ENCODE data around the gene RAP1GAP2.

Gene RAP1GAP2

DNA sequence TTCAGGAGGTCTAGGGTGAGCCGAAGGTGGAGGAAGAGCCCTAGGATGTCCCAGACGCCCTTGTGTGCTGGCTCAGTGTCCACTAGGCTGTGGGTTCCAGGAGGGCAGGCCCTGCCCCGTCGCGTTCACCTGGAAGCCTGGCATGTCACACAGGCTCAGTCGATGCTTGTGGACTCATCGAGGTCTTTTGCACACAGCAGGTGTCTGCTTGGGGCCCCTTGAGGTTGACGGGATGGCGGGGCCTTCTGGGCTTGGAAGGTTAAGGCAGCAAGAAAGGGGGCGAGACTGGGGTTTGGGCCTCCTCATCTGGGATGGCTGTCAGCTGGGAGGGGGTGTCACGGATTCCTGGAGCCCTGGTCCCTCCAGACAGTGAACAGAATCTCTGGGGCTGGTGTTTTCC, 1.9 kb downstream of the RAP1GAP2 start:
- DNase-seq (ENCODE audit: extremely low spot score): no peak
- TF ChIP-seq LEF1 (IDR thresholded peaks at IDR 0.05; ENCODE audit: borderline replicate concordance) (no peak), CTBP1 (IDR thresholded peaks at IDR 0.05; ENCODE audit: borderline replicate concordance) (no peak), SP1 (IDR thresholded peaks at IDR 0.05) (no peak), BHLHE40 (IDR thresholded peaks at IDR 0.05; ENCODE audit: borderline replicate concordance) (no peak), SUZ12 (IDR thresholded peaks at IDR 0.05) (no peak)
- CTCF ChIA-PET: interaction anchor here (0.7 kb wide), 1 partner anchor 12 kb away, joined by 4 read pairs; no protein-coding TSS in a partner anchor
- POLR2A ChIA-PET: no interaction called here

DNA sequence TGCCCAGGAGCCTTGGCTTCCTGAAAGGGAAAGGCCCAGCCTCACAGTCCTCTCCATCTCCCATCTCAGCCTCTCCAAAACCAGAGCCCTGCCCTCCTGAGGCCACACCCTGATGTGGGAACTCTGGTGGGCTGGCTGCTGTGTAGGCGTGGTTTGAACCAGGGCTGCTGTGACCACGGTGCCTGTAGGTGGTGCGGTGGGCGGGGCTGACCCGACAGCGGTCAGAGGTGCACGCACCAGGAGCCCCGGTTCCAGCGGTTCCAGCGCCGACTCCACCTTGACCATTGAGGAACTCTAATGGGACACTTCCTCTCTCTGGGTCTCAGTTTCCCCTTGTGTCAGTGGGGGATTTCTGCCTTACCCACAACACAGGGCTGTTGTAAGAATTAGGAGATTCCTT, 2.4 kb downstream of the RAP1GAP2 start:
- TF ChIP-seq FOXK2 (IDR thresholded peaks at IDR 0.05): no peak
- DNase-seq (ENCODE audit: extremely low spot score): no peak
- POLR2A ChIA-PET: no interaction called here
- CTCF ChIA-PET: no interaction called here

DNA sequence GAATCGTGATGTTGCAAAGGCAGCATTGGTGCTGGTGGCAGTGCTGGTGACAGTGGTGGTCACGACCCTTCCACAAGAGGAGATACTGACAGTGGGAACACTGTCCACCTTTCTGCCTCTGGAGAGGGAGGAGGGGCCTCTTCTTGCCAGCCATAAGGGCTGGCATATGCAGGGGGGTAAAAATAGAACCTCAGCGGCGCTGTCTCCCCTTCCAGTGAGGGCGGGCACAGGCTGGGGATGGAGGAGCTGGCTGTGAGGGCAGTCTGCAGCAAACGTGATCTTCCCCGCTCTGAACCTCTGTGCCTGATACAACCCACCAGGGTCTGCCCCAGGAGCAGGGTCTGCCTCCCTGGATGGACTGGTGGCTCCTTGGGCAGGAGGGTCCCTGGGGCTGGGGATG, 3.4 kb downstream of the RAP1GAP2 start:
- no peak for DNase-seq (ENCODE audit: extremely low spot score)
- TF ChIP-seq HDGF (IDR thresholded peaks at IDR 0.05; ENCODE audit: borderline replicate concordance) (no peak), SUZ12 (IDR thresholded peaks at IDR 0.05) (no peak), BHLHE40 (IDR thresholded peaks at IDR 0.05; ENCODE audit: borderline replicate concordance) (no peak), FOXM1 (IDR thresholded peaks at IDR 0.05; ENCODE audit: borderline replicate concordance) (no peak), NFRKB (IDR thresholded peaks at IDR 0.05) (no peak), CTBP1 (IDR thresholded peaks at IDR 0.05; ENCODE audit: borderline replicate concordance) (no peak), ELF4 (IDR thresholded peaks at IDR 0.05) (no peak), ARNT (IDR thresholded peaks at IDR 0.05) (no peak), LEF1 (IDR thresholded peaks at IDR 0.05; ENCODE audit: borderline replicate concordance) (no peak), L3MBTL2 (conservative IDR thresholded peaks at IDR 0.05) (no peak)
- TF ChIP-seq, protein P1, sequence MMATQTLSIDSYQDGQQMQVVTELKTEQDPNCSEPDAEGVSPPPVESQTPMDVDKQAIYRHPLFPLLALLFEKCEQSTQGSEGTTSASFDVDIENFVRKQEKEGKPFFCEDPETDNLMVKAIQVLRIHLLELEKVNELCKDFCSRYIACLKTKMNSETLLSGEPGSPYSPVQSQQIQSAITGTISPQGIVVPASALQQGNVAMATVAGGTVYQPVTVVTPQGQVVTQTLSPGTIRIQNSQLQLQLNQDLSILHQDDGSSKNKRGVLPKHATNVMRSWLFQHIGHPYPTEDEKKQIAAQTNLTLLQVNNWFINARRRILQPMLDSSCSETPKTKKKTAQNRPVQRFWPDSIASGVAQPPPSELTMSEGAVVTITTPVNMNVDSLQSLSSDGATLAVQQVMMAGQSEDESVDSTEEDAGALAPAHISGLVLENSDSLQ (IDR thresholded peaks at IDR 0.05): no peak
- CTCF ChIA-PET: no interaction called here
- POLR2A ChIA-PET: no interaction called here

DNA sequence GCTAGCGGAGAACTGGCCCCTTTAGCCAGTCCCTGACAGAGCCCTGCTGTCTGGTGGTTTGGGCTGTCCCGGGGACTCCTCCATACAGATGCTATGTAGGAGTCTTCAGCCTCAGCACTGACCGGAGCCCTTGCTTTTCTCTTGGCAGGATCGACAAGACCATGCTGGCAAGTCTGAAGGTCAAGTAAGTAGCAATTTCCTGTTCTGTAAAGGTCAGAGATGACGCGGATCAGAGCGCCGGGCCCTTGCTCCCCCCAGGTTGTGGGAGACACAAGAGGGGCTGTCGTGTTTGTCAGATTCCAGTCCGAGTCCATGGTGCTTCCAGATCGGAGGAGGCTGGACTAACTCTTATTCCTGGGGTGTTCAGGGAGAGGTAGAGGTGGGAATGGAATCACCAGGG, 4.1 kb downstream of the RAP1GAP2 start:
- no peak for DNase-seq (ENCODE audit: extremely low spot score)
- ChIA-PET POLR2A (no interaction called here), CTCF (no interaction called here)
- TF ChIP-seq FOXK2 (IDR thresholded peaks at IDR 0.05) (no peak), SP1 (IDR thresholded peaks at IDR 0.05) (no peak), ZNF384 (IDR thresholded peaks at IDR 0.05) (no peak), TARDBP (IDR thresholded peaks at IDR 0.05) (no peak), FOXM1 (IDR thresholded peaks at IDR 0.05; ENCODE audit: borderline replicate concordance) (no peak), L3MBTL2 (conservative IDR thresholded peaks at IDR 0.05) (no peak), FOXA1 (IDR thresholded peaks at IDR 0.05) (no peak), ELF4 (IDR thresholded peaks at IDR 0.05) (no peak), BHLHE40 (IDR thresholded peaks at IDR 0.05; ENCODE audit: borderline replicate concordance) (no peak), HDGF (IDR thresholded peaks at IDR 0.05; ENCODE audit: borderline replicate concordance) (no peak), ARNT (IDR thresholded peaks at IDR 0.05) (no peak)
- TF ChIP-seq, protein P1 (IDR thresholded peaks at IDR 0.05): no peak

DNA sequence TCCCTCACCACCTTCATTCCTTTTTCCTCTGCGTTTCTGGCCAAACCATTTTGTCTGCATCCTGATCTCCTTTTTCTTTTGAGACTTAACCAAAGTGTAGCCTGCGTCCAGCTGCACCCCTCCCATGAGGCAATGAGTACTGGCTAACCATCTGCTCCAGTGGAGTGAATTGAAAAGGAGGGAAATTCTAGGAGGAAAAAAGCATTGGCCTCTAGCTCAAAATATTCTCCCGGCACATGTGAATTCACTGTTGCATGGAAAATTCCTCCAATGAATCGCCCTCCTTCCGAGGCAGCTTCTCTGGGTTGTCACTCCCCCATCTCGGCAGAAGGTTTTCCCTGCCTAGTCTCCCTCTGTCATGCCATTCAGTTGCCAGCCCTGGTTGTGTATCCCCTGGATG, 5.6 kb downstream of the RAP1GAP2 start:
- ChIA-PET POLR2A (no interaction called here), CTCF (no interaction called here)
- TF ChIP-seq SP1 (IDR thresholded peaks at IDR 0.05): no peak
- TF ChIP-seq, protein P1 (IDR thresholded peaks at IDR 0.05): no peak
- TF ChIP-seq LEF1 (IDR thresholded peaks at IDR 0.05; ENCODE audit: borderline replicate concordance): no peak
- DNase-seq (ENCODE audit: extremely low spot score): no peak

DNA sequence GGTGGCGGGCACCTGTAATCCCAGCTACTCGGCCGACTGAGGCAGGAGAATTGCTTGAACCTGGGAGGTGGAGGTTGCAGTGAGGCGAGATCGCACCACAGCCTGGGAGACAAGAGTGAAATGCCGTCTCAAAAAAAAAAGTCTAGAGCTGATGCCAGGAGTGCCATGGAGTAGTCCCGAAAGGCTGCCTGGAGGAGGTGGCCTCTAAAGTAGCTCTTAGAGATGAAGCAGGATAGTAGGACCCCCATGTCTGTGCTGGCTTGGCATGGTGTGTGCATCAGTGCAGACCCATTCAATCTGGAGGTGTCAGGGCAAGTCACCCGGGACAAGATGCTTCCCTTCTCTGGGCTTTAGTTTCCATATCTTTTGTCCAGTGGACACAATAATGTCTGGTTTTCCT, 6.3 kb downstream of the RAP1GAP2 start:
- no peak for DNase-seq (ENCODE audit: extremely low spot score)
- POLR2A ChIA-PET: no interaction called here
- CTCF ChIA-PET: no interaction called here
- TF ChIP-seq NFRKB (IDR thresholded peaks at IDR 0.05): no peak
- TF ChIP-seq, protein P1 (IDR thresholded peaks at IDR 0.05): no peak
- TF ChIP-seq FOXA1 (IDR thresholded peaks at IDR 0.05): no peak
- TF ChIP-seq LEF1 (IDR thresholded peaks at IDR 0.05; ENCODE audit: borderline replicate concordance): no peak
- TF ChIP-seq SUZ12 (IDR thresholded peaks at IDR 0.05): no peak
- no peak for TF ChIP-seq CTBP1 (IDR thresholded peaks at IDR 0.05; ENCODE audit: borderline replicate concordance)
- TF ChIP-seq BHLHE40 (IDR thresholded peaks at IDR 0.05; ENCODE audit: borderline replicate concordance): no peak
- no peak for TF ChIP-seq SP1 (IDR thresholded peaks at IDR 0.05)
- TF ChIP-seq ARNT (IDR thresholded peaks at IDR 0.05): no peak
- no peak for TF ChIP-seq HDGF (IDR thresholded peaks at IDR 0.05; ENCODE audit: borderline replicate concordance)
- TF ChIP-seq FOXK2 (IDR thresholded peaks at IDR 0.05): no peak
- TF ChIP-seq ZNF384 (IDR thresholded peaks at IDR 0.05): no peak
- no peak for TF ChIP-seq TARDBP (IDR thresholded peaks at IDR 0.05)
- TF ChIP-seq FOXM1 (IDR thresholded peaks at IDR 0.05; ENCODE audit: borderline replicate concordance): no peak
- no peak for TF ChIP-seq ELF4 (IDR thresholded peaks at IDR 0.05)

DNA sequence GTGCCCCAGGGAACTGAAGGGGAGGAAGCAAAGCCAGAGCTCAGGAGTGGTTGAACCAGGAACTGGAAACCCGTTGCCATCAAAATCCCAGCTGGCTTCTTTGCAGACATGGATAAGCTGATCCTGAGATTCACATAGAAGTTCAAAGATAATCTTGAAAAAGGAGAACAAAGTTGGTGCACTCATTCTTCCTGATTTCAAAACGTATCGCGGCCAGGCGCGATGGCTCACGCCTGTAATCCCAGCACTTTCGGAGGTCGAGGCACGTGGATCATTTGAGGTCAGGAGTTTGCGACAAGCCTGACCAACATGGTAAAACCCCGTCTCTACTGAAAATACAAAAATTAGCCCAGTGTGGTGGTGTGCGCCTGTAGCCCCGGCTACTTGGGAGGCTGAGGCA, 7.1 kb downstream of the RAP1GAP2 start:
- TF ChIP-seq FOXM1 (IDR thresholded peaks at IDR 0.05; ENCODE audit: borderline replicate concordance) (no peak), CTBP1 (IDR thresholded peaks at IDR 0.05; ENCODE audit: borderline replicate concordance) (no peak), SUZ12 (IDR thresholded peaks at IDR 0.05) (no peak), SP1 (IDR thresholded peaks at IDR 0.05) (no peak), ELF4 (IDR thresholded peaks at IDR 0.05) (no peak), ARNT (IDR thresholded peaks at IDR 0.05) (no peak), FOXA1 (IDR thresholded peaks at IDR 0.05) (no peak), BHLHE40 (IDR thresholded peaks at IDR 0.05; ENCODE audit: borderline replicate concordance) (no peak), L3MBTL2 (conservative IDR thresholded peaks at IDR 0.05) (no peak), TARDBP (IDR thresholded peaks at IDR 0.05) (no peak), ZNF384 (IDR thresholded peaks at IDR 0.05) (no peak), NFRKB (IDR thresholded peaks at IDR 0.05) (no peak), LEF1 (IDR thresholded peaks at IDR 0.05; ENCODE audit: borderline replicate concordance) (no peak), HDGF (IDR thresholded peaks at IDR 0.05; ENCODE audit: borderline replicate concordance) (no peak), FOXK2 (IDR thresholded peaks at IDR 0.05) (no peak)
- TF ChIP-seq, protein P1 (IDR thresholded peaks at IDR 0.05): no peak
- no peak for DNase-seq (ENCODE audit: extremely low spot score)
- ChIA-PET POLR2A (no interaction called here), CTCF (no interaction called here)

All from HEK293T (cell line).